H1 (cell line): ENCODE results near the gene GNB1. TPM values are rescaled to one million over a fixed set of nuclear protein-coding genes. Genes with fewer than 3 reads are reported as not detected.

Experiments
- BRCA1 ChIP-seq: IDR thresholded peaks from 2 replicates; pipeline ENCODE4 v1.6.1; 2012; ENCODE audit warnings: low read depth, low read length, improper control_type of control experiment
- EP300 ChIP-seq, 2 experiments: IDR thresholded peaks; 1 replicate in 1 of 2; 2 replicates in 1 of 2; pipeline ENCODE4 v1.6.1; 2011 to 2012; ENCODE audit warnings: low read depth in 2 of 2, low read length in 2 of 2, mild to moderate bottlenecking in 2 of 2, borderline replicate concordance in 1 of 2, inconsistent platforms in 1 of 2, moderate library complexity in 1 of 2
- KDM1A ChIP-seq: fragments of 200-600, 300-600 bp; sonication (generic); IDR thresholded peaks from 2 replicates; pipeline ENCODE4 v1.7.1; 2016; ENCODE audit warnings: mild to moderate bottlenecking, low read length, borderline replicate concordance
- POLR2AphosphoS5 ChIP-seq: IDR thresholded peaks from 2 replicates; pipeline ENCODE4 v1.6.1; 2011; ENCODE audit warnings: low read depth, low read length
- polyA plus RNA-seq, 7 experiments: library from polyadenylated mRNA; depleted of rRNA in 3 of 7; stranded (reverse) in 5 of 7; unstranded in 2 of 7; fragments of >200 nt in 5 of 7; fragments of 200-250 nt in 2 of 7; gene quantifications; 1 replicate in 5 of 7; 2 replicates in 1 of 7; 4 replicates in 1 of 7; pipeline versions ENCODE4 v1.2.1 to v1.2.3, GENCODE V29; 2011 to 2013; ENCODE audit warnings: missing spikeins in 2 of 7, mixed read lengths in 2 of 7
- total RNA-seq: library from RNA; stranded (reverse); fragmentation: NEBNext Ultra II Directional; extraction: Animal tissue kit (Norgen Biotek cat#: 25700); gene quantifications from 2 replicates; pipeline ENCODE4 v1.2.1, GENCODE V29; 2021
- TF ChIP-seq, protein P1 (sequence below), 3 experiments: IDR thresholded peaks; 1 replicate in 2 of 3; 2 replicates in 1 of 3; pipeline versions ENCODE4 v1.5.1 to v1.6.1; 2011; ENCODE audit warnings: low read length in 3 of 3, mild to moderate bottlenecking in 3 of 3, inconsistent platforms in 2 of 3, low read depth in 1 of 3, moderate library complexity in 1 of 3; ENCODE audit not compliant: insufficient read depth in 1 of 3; ENCODE audit errors: control extremely low read depth in 1 of 3
- TF ChIP-seq, protein P2 (sequence below): IDR thresholded peaks from 2 replicates; pipeline ENCODE4 v1.6.1; 2011; ENCODE audit warnings: low read depth, mild to moderate bottlenecking, low read length; ENCODE audit not compliant: insufficient read depth

Gene GNB1
- total and polyA plus RNA-seq, 2 of the 8 experiments (the other 6 are each of a cell fraction or from before 2014, with no cell fraction given): 343 to 382 TPM

DNA sequence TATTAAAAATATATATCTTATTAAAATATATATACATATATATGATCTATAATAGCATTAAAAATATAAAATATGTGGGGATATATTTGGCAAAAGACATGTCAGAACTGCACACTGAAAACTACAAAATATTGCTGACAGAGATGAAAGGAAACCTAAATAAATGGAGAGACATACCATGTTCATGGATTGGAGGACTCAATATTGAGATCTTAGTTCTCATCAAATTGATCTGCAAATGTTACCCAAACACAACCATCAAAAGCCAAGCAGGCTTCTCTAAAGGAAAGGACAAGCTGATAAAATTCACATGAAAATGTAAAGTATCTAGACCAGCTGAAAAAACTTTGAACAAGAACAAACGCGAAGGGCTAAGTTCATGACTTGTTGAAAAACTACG is 119.8 kb downstream of the GNB1 start (continued):
- TF ChIP-seq, protein P1, sequence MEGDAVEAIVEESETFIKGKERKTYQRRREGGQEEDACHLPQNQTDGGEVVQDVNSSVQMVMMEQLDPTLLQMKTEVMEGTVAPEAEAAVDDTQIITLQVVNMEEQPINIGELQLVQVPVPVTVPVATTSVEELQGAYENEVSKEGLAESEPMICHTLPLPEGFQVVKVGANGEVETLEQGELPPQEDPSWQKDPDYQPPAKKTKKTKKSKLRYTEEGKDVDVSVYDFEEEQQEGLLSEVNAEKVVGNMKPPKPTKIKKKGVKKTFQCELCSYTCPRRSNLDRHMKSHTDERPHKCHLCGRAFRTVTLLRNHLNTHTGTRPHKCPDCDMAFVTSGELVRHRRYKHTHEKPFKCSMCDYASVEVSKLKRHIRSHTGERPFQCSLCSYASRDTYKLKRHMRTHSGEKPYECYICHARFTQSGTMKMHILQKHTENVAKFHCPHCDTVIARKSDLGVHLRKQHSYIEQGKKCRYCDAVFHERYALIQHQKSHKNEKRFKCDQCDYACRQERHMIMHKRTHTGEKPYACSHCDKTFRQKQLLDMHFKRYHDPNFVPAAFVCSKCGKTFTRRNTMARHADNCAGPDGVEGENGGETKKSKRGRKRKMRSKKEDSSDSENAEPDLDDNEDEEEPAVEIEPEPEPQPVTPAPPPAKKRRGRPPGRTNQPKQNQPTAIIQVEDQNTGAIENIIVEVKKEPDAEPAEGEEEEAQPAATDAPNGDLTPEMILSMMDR (IDR thresholded peaks at IDR 0.05; ENCODE audit: control extremely low read depth in 1 of 3, insufficient read depth in 1 of 3, low read depth in 1 of 3, low read length in 3 of 3): no peak
- no peak for TF ChIP-seq POLR2AphosphoS5
- no peak for TF ChIP-seq EP300 (IDR thresholded peaks at IDR 0.05; ENCODE audit: borderline replicate concordance in 1 of 2, low read depth in 2 of 2, low read length in 2 of 2)
- no peak for TF ChIP-seq BRCA1
- TF ChIP-seq, protein P2, sequence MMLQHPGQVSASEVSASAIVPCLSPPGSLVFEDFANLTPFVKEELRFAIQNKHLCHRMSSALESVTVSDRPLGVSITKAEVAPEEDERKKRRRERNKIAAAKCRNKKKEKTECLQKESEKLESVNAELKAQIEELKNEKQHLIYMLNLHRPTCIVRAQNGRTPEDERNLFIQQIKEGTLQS: no peak
- no peak for TF ChIP-seq KDM1A
